Activated naive CD4-positive, alpha-beta T cell treated with anti-CD3 and anti-CD28 coated beads, Interleukin-2, amount 50 U/mL, for 24 hours (primary cell): ENCODE data around the gene NXNL1.

Experiments
- H3K27ac Mint-ChIP-seq: one replicate; pipeline ENCODE4 v1.8.0; 2021; ENCODE audit warnings: mild to moderate bottlenecking, mixed read lengths
- H3K27me3 Mint-ChIP-seq: one replicate; pipeline ENCODE4 v1.8.0; 2021; ENCODE audit warnings: mixed read lengths
- H3K36me3 Mint-ChIP-seq: one replicate; pipeline ENCODE4 v1.8.0; 2021; ENCODE audit warnings: mixed read lengths
- H3K4me1 Mint-ChIP-seq: one replicate; pipeline ENCODE4 v1.8.0; 2021; ENCODE audit warnings: mixed read lengths
- H3K4me3 Mint-ChIP-seq: one replicate; pipeline ENCODE4 v1.8.0; 2021; ENCODE audit warnings: mild to moderate bottlenecking, mixed read lengths
- H3K9me3 Mint-ChIP-seq: one replicate; pipeline ENCODE4 v1.8.0; 2021; ENCODE audit warnings: mixed read lengths

The NXNL1 gene

DNA sequence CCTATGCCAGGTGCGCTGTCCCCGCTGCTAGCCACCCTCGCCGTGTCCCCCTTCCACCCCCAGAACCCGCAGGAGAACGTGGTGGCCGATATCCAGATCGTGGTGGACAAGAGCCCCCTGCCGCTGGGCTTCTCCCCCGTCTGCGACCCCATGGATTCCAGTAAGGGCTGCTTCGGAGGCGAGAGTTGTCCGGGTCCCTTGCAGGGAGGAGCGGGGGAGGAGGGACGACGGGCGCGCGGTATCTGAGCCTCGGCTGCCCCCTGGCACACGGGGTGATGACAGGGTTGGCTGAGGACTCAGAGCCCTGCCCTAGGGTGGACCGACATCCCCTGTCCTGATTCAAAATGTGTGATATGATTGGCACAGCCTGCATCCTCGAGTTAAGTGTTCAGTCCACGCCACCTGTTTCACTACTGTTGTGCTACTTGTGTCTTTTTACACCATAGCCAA is 40.2 kb downstream of the NXNL1 start:
- Mint-ChIP-seq H3K36me3 (peaks cover 2% of the 10 kb centered on the region), H3K27ac (no peak overlapping the region), H3K9me3 (no peaks in the 10 kb centered on the region), H3K27me3 (no peaks in the 10 kb centered on the region), H3K4me3 (peak overlapping the region; percentile 96), H3K4me1 (peaks cover 23% of the 10 kb centered on the region)

DNA sequence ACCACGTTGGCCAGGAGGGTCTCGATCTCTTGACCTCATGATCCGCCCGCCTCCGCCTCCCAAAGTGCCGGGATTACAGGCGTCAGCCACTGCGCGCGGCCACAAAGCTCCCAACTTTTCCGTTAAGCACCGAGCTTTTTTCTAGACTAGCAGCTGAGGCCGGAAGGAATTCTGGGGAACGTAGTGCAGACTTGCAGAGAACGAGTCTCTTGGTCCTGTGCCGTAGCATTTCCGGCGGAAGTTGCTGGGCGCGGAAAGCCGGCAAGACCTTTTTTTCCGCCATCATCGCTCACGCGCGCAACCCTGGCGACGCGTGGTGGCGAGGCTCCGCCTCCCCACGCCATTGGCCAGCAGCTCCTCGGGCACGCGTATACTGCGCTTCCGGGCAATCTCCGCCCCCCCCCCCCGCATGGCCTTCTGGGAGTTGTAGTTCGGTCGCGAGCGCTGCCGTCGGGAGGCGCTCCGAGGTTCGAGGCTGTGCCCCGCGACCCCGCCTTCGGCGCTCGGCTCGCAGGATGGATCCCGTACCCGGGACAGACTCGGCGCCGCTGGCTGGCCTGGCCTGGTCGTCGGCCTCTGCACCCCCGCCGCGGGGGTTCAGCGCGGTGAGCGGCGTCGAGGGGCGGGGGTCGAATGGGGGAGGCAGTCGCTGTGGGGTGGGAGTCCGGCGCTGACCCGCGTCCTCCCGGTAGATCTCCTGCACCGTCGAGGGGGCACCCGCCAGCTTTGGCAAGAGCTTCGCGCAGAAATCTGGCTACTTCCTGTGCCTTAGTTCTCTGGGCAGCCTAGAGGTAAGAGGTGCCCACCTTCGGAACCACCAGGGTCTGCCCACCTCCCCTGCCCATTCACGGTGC is 40.9 kb downstream of the NXNL1 start, which contains the start of gene MVB12A:
Gene MVB12A, plus strand, starts transcription at position 427 of the 854 bp plus-strand sequence. Its CDS starts 89 bp downstream, at position 516.
- Mint-ChIP-seq H3K27me3 (no peaks in the 10 kb centered on the region), H3K36me3 (peaks cover 5% of the 10 kb centered on the region), H3K27ac (peak within 1 kb of the TSS; percentile 92), H3K4me3 (peak within 1 kb of the TSS; percentile 96), H3K9me3 (no peaks in the 10 kb centered on the region), H3K4me1 (peaks cover 23% of the 10 kb centered on the region)

- peak overlapping the region; percentile 92 for H3K27ac Mint-ChIP-seq
- peaks cover 22% of the 10 kb centered on the region for H3K4me1 Mint-ChIP-seq
- H3K36me3 Mint-ChIP-seq = peaks cover 5% of the 10 kb centered on the region
- no peaks in the 10 kb centered on the region for H3K9me3 Mint-ChIP-seq
- H3K27me3 Mint-ChIP-seq = no peaks in the 10 kb centered on the region
- H3K4me3 Mint-ChIP-seq = peak overlapping the region; percentile 96
Measured at GRCh38 chr19:17419154-17419620, 41.5 kb downstream of the NXNL1 start.

GRCh38 chr19:17418710-17419109 is 42.0 kb downstream of the NXNL1 start:
- H3K36me3 Mint-ChIP-seq = peaks cover 5% of the 10 kb centered on the region
- H3K27me3 Mint-ChIP-seq = no peaks in the 10 kb centered on the region
- H3K4me1 Mint-ChIP-seq = peaks cover 18% of the 10 kb centered on the region
- H3K27ac Mint-ChIP-seq = no peak overlapping the region
- H3K4me3 Mint-ChIP-seq = peak overlapping the region; percentile 96
- H3K9me3 Mint-ChIP-seq = no peaks in the 10 kb centered on the region

DNA sequence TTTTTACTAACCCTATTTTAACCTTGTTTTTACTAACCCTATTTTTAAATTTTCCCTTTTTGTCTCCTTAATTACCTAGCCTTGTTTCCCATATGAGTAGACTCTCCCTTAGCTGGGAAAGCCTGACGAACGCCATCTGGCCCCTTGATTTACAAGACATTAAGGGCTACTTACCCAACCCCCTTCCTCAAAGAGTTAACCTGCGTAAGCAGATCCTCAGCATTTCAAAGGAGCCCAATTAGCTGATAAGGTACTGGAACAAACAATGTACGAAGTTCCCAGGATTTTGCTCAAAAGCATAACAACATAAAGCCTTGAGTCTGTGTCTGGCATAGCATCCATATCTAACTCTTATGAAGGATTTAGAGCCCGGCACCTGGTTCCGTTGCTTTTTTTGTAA is 45.6 kb downstream of the NXNL1 start:
- H3K27ac Mint-ChIP-seq = peak overlapping the region; percentile 23
- H3K4me3 Mint-ChIP-seq = no peak overlapping the region
- peaks cover 5% of the 10 kb centered on the region for H3K36me3 Mint-ChIP-seq

GRCh38 chr19:17414097-17414496 is 46.6 kb downstream of the NXNL1 start:
- no peak overlapping the region for H3K4me3 Mint-ChIP-seq
- peaks cover 10% of the 10 kb centered on the region for H3K4me1 Mint-ChIP-seq
- H3K27me3 Mint-ChIP-seq = no peaks in the 10 kb centered on the region
- H3K36me3 Mint-ChIP-seq = peaks cover 5% of the 10 kb centered on the region
- H3K9me3 Mint-ChIP-seq = no peaks in the 10 kb centered on the region
- no peak overlapping the region for H3K27ac Mint-ChIP-seq

More for the DNA sequence above, 45.6 kb downstream of the NXNL1 start:
- Mint-ChIP-seq H3K4me1 (peaks cover 17% of the 10 kb centered on the region), H3K27me3 (no peaks in the 10 kb centered on the region), H3K9me3 (no peaks in the 10 kb centered on the region)

- H3K36me3 Mint-ChIP-seq = peaks cover 3% of the 10 kb centered on the region
Measured at GRCh38 chr19:17411801-17412200, 48.9 kb downstream of the NXNL1 start.

GRCh38 chr19:17409990-17410389 is 50.7 kb downstream of the NXNL1 start:
- no peaks in the 10 kb centered on the region for H3K27me3 Mint-ChIP-seq
- peaks cover 23% of the 10 kb centered on the region for H3K4me1 Mint-ChIP-seq
- no peaks in the 10 kb centered on the region for H3K9me3 Mint-ChIP-seq
- H3K27ac Mint-ChIP-seq = no peak overlapping the region
- H3K36me3 Mint-ChIP-seq = peaks cover under 1% of the 10 kb centered on the region
- H3K4me3 Mint-ChIP-seq = no peak overlapping the region

More at GRCh38 chr19:17411801-17412200, 48.9 kb downstream of the NXNL1 start:
- peak overlapping the region; percentile 35 for H3K27ac Mint-ChIP-seq
- H3K27me3 Mint-ChIP-seq = no peaks in the 10 kb centered on the region
- H3K4me1 Mint-ChIP-seq = peaks cover 19% of the 10 kb centered on the region
- H3K4me3 Mint-ChIP-seq = no peak overlapping the region
- H3K9me3 Mint-ChIP-seq = no peaks in the 10 kb centered on the region

- H3K4me1 Mint-ChIP-seq = peaks cover 24% of the 10 kb centered on the region
- no peaks in the 10 kb centered on the region for H3K36me3 Mint-ChIP-seq
- peak overlapping the region; percentile 89 for H3K4me3 Mint-ChIP-seq
- H3K27ac Mint-ChIP-seq = peak overlapping the region; percentile 94
- H3K9me3 Mint-ChIP-seq = no peaks in the 10 kb centered on the region
- H3K27me3 Mint-ChIP-seq = no peaks in the 10 kb centered on the region
Measured at GRCh38 chr19:17406887-17407196, 53.9 kb downstream of the NXNL1 start.

- Mint-ChIP-seq H3K4me1 (peaks cover 24% of the 10 kb centered on the region), H3K27ac (peak overlapping the region; percentile 94), H3K36me3 (no peaks in the 10 kb centered on the region), H3K4me3 (peak overlapping the region; percentile 89), H3K27me3 (no peaks in the 10 kb centered on the region), H3K9me3 (no peaks in the 10 kb centered on the region)
Measured at GRCh38 chr19:17406046-17406886, 54.5 kb downstream of the NXNL1 start.
